Astrocyte (in vitro differentiated cells and primary cell): ENCODE measurements around the gene FBXL4. TPM values are rescaled to one million over a fixed set of nuclear protein-coding genes. Genes with fewer than 3 reads are reported as not detected.

Experiments
- DNase-seq: peaks from one replicate; pipeline ENCODE4 v3.0.0-alpha.2; 2010; ENCODE audit warnings: low read depth
- FAIRE-seq: peaks from 2 replicates; lab custom pipeline; 2011; peaks lifted over from hg19 to GRCh38; lab: Jason Lieb, UNC
- H2AFZ ChIP-seq: 2 replicates; pipeline ENCODE4 v1.6.0; 2012; ENCODE audit warnings: low read depth, low read length, inconsistent platforms
- H3K27ac ChIP-seq: 2 replicates; pipeline ENCODE4 v1.5.1; 2011; ENCODE audit warnings: low read depth, low read length, inconsistent platforms
- H3K27me3 ChIP-seq: 2 replicates; pipeline ENCODE4 v1.6.0; 2011; ENCODE audit warnings: low read length, inconsistent platforms; ENCODE audit not compliant: insufficient read depth
- H3K36me3 ChIP-seq: 2 replicates; pipeline ENCODE4 v1.5.1; 2011; ENCODE audit warnings: low read length, inconsistent platforms; ENCODE audit not compliant: insufficient read depth
- H3K4me1 ChIP-seq: 2 replicates; pipeline ENCODE4 v1.5.1; 2011; ENCODE audit warnings: low read length, inconsistent platforms; ENCODE audit not compliant: insufficient read depth
- H3K4me2 ChIP-seq: 2 replicates; pipeline ENCODE4 v1.6.0; 2012; ENCODE audit warnings: low read length, inconsistent platforms
- H3K4me3 ChIP-seq: 2 replicates; pipeline ENCODE4 v1.5.1; 2011; ENCODE audit warnings: low read depth, mild to moderate bottlenecking, low read length, inconsistent platforms; ENCODE audit not compliant: insufficient read depth
- H3K79me2 ChIP-seq: 2 replicates; pipeline ENCODE4 v1.6.0; 2012; ENCODE audit warnings: mild to moderate bottlenecking, low read length, inconsistent platforms; ENCODE audit not compliant: insufficient read depth
- H3K9ac ChIP-seq: 2 replicates; pipeline ENCODE4 v1.6.0; 2012; ENCODE audit warnings: mild to moderate bottlenecking, low read length, inconsistent platforms
- H3K9me3 ChIP-seq: 2 replicates; pipeline ENCODE4 v1.5.1; 2012; ENCODE audit warnings: low read depth, mild to moderate bottlenecking, low read length, inconsistent platforms; ENCODE audit not compliant: insufficient read depth
- H4K20me1 ChIP-seq: 2 replicates; pipeline ENCODE4 v1.6.0; 2012; ENCODE audit warnings: low read length, inconsistent platforms; ENCODE audit not compliant: insufficient read depth
- H3K27ac Mint-ChIP-seq: one replicate; pipeline ENCODE4 v1.8.0; 2021; ENCODE audit warnings: mild to moderate bottlenecking, mixed read lengths; ENCODE audit not compliant: unreplicated experiment
- H3K27me3 Mint-ChIP-seq: one replicate; pipeline ENCODE4 v1.8.0; 2021; ENCODE audit warnings: low read depth, mixed read lengths; ENCODE audit not compliant: unreplicated experiment
- H3K36me3 Mint-ChIP-seq: one replicate; pipeline ENCODE4 v1.8.0; 2021; ENCODE audit warnings: low read depth, mixed read lengths; ENCODE audit not compliant: unreplicated experiment
- H3K4me1 Mint-ChIP-seq: one replicate; pipeline ENCODE4 v1.8.0; 2021; ENCODE audit warnings: low read depth, mixed read lengths; ENCODE audit not compliant: unreplicated experiment
- H3K4me3 Mint-ChIP-seq: one replicate; pipeline ENCODE4 v1.8.0; 2021; ENCODE audit warnings: mild to moderate bottlenecking, moderate library complexity, mixed read lengths; ENCODE audit not compliant: unreplicated experiment
- H3K9me3 Mint-ChIP-seq: one replicate; pipeline ENCODE4 v1.8.0; 2021; ENCODE audit warnings: mild to moderate bottlenecking, mixed read lengths; ENCODE audit not compliant: unreplicated experiment
- EZH2 ChIP-seq: IDR thresholded peaks from 2 replicates; pipeline ENCODE4 v1.6.1; 2012; ENCODE audit warnings: mild to moderate bottlenecking, low read length, inconsistent platforms; ENCODE audit not compliant: insufficient read depth
- total RNA-seq: library from RNA; stranded (reverse); gene quantifications from 2 replicates; pipeline ENCODE4 v1.2.1, GENCODE V29; 2021
- TF ChIP-seq, protein P1 (sequence below): IDR thresholded peaks from 2 replicates; pipeline ENCODE4 v1.5.1; 2011; ENCODE audit warnings: low read depth, mild to moderate bottlenecking, inconsistent platforms, low read length, moderate library complexity; ENCODE audit not compliant: insufficient read depth

FBXL4 gene
- total RNA-seq, 1 donor from 2014 or later: 16.1 TPM

DNA sequence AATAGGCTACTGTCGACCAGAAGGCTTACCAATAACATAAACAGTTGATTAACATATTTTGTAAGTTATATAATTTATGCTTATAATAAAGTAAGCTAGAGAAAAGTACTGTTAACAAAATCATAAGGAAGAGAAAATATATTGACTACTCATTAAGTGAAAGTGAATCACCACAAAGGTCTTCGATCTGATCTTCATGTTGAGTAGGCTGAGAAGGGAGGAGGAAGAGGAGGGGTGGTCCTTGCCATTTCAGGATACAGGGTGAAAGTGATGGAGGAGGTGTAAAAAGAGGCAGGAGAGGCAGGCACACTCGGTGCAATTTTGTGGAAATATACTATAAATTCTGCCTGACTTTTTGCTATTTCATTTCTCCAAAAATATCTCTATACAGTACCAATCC lies 10.4 kb downstream of the FBXL4 start:
- H3K27ac Mint-ChIP-seq: no peak overlapping the region
- FAIRE-seq (no peak), DNase-seq (no peak)
- no peaks in the 10 kb centered on the region for H3K27me3 Mint-ChIP-seq
- H3K4me3 Mint-ChIP-seq: no peak overlapping the region
- peaks cover 1% of the 10 kb centered on the region for H3K36me3 Mint-ChIP-seq
- Histone ChIP-seq H3K4me2 (no peak overlapping the region), H3K9ac (no peak overlapping the region), H3K36me3 (no peaks in the 10 kb centered on the region), H3K27ac (no peak overlapping the region), H4K20me1 (peaks cover 24% of the 10 kb centered on the region), H3K27me3 (no peaks in the 10 kb centered on the region), H2AFZ (no peak overlapping the region), H3K4me3 (no peak overlapping the region), H3K9me3 (no peaks in the 10 kb centered on the region), H3K4me1 (peaks cover 3% of the 10 kb centered on the region), H3K79me2 (peaks cover 49% of the 10 kb centered on the region)
- peaks cover 6% of the 10 kb centered on the region for H3K9me3 Mint-ChIP-seq
- TF ChIP-seq EZH2: no peak
- TF ChIP-seq, protein P1, sequence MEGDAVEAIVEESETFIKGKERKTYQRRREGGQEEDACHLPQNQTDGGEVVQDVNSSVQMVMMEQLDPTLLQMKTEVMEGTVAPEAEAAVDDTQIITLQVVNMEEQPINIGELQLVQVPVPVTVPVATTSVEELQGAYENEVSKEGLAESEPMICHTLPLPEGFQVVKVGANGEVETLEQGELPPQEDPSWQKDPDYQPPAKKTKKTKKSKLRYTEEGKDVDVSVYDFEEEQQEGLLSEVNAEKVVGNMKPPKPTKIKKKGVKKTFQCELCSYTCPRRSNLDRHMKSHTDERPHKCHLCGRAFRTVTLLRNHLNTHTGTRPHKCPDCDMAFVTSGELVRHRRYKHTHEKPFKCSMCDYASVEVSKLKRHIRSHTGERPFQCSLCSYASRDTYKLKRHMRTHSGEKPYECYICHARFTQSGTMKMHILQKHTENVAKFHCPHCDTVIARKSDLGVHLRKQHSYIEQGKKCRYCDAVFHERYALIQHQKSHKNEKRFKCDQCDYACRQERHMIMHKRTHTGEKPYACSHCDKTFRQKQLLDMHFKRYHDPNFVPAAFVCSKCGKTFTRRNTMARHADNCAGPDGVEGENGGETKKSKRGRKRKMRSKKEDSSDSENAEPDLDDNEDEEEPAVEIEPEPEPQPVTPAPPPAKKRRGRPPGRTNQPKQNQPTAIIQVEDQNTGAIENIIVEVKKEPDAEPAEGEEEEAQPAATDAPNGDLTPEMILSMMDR: no peak
- peaks cover 11% of the 10 kb centered on the region for H3K4me1 Mint-ChIP-seq

DNA sequence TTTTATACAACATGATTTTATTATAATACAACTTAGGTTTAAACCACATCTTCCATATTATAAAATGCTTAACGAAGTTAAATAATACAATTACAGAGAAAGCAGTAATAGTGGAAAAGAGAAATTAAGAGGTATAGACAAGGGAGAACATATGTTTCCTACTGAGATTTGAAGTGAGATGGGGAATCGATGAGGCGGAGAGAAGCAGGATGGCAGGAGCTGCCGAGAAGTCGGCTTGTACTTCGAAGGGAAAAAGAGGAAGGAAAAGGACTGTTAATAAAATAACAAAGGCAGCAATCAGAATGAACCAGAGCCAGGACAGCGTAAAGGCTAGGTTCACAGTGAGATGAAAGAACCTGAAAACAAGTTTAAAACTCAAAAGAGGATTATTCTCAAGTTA lies 15.4 kb downstream of the FBXL4 start:
- peaks cover 3% of the 10 kb centered on the region for H3K4me1 ChIP-seq
- DNase-seq (no peak), FAIRE-seq (no peak)
- Mint-ChIP-seq H3K4me3 (no peak overlapping the region), H3K4me1 (no peaks in the 10 kb centered on the region), H3K27ac (no peak overlapping the region), H3K9me3 (no peaks in the 10 kb centered on the region), H3K27me3 (no peaks in the 10 kb centered on the region), H3K36me3 (no peaks in the 10 kb centered on the region)
- no peaks in the 10 kb centered on the region for H3K27me3 ChIP-seq
- H2AFZ ChIP-seq: no peak overlapping the region
- H3K36me3 ChIP-seq: peaks cover 2% of the 10 kb centered on the region
- no peak overlapping the region for H3K4me3 ChIP-seq
- H4K20me1 ChIP-seq: peaks cover 10% of the 10 kb centered on the region
- TF ChIP-seq EZH2: no peak
- TF ChIP-seq, protein P1: no peak
- H3K9ac ChIP-seq: no peak overlapping the region
- peaks cover 22% of the 10 kb centered on the region for H3K79me2 ChIP-seq
- H3K4me2 ChIP-seq: no peak overlapping the region
- H3K27ac ChIP-seq: no peak overlapping the region
- no peaks in the 10 kb centered on the region for H3K9me3 ChIP-seq

DNA sequence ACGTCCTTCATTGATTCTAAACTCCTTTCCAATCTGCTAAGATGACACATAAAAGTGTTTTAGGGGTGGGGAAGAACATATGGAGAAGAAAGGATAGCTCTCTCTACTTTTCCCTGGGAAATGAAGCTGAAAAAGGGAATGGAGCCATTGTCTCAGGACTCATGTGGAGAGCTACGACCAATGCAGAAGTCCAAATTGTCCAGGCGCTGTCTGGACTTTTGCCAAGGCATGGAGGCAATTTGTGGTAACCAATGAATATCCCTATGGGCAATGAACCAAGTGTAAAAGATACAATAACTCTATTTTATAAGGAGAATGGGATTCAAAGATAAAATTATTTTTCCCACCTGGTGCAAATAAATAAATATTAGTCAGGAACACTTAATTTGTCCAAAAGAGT lies 16.1 kb downstream of the FBXL4 start:
- Mint-ChIP-seq H3K4me3 (no peak overlapping the region), H3K27ac (no peak overlapping the region), H3K27me3 (no peaks in the 10 kb centered on the region), H3K4me1 (no peaks in the 10 kb centered on the region), H3K9me3 (no peaks in the 10 kb centered on the region), H3K36me3 (no peaks in the 10 kb centered on the region)
- Histone ChIP-seq H3K4me1 (peaks cover 3% of the 10 kb centered on the region), H3K27ac (no peak overlapping the region), H3K4me3 (no peak overlapping the region), H3K27me3 (no peaks in the 10 kb centered on the region), H2AFZ (no peak overlapping the region), H3K9ac (no peak overlapping the region), H3K79me2 (peaks cover 20% of the 10 kb centered on the region), H3K9me3 (no peaks in the 10 kb centered on the region), H3K36me3 (peaks cover 3% of the 10 kb centered on the region), H3K4me2 (no peak overlapping the region), H4K20me1 (peaks cover 7% of the 10 kb centered on the region)
- TF ChIP-seq, protein P1: no peak
- no peak for TF ChIP-seq EZH2
- FAIRE-seq: no peak
- DNase-seq: no peak
